Naive thymus-derived CD4-positive, alpha-beta T cell (primary cell): ENCODE data around the gene PDZD7. TPM values are rescaled to one million over a fixed set of nuclear protein-coding genes. Genes with fewer than 3 reads are reported as not detected.

Experiments
- ATAC-seq: fragments of 150-1000 bp; cut with Tn5 transposase; 2 replicates; pipeline ENCODE4 v1.10.0; 2021; ENCODE audit warnings: mild to moderate bottlenecking, moderate library complexity
- CTCF ChIA-PET: fragments of 350-600 bp; sonication (Branson Sonifier 250); formaldehyde crosslinking; loops from one replicate; lab custom pipeline; 2021; ENCODE audit warnings: antibody characterized with exemption; lab: Charles Lee
- POLR2A ChIA-PET: fragments of 350-600 bp; sonication (Branson Sonifier 250); formaldehyde crosslinking; loops from one replicate; lab custom pipeline; 2021; ENCODE audit warnings: antibody characterized with exemption, inconsistent platforms; lab: Charles Lee
- DNase-seq, 9 donors: peaks; one replicate each; pipeline versions ENCODE4 v3.0.0 to v3.0.0-alpha.2; 2020 to 2022; ENCODE audit warnings: mixed read lengths in 1 of 9
- H3K27ac ChIP-seq: one replicate; pipeline ENCODE4 v1.7.0; 2013; ENCODE audit warnings: mild to moderate bottlenecking, low read depth, low read length, moderate library complexity
- H3K27me3 ChIP-seq, 2 donors: one replicate each; pipeline ENCODE4 v1.7.0; 2013; ENCODE audit warnings: low read length in 2 of 2, mild to moderate bottlenecking in 2 of 2, moderate library complexity in 2 of 2; ENCODE audit not compliant: control insufficient read depth in 2 of 2, insufficient read depth in 2 of 2
- H3K36me3 ChIP-seq, 3 experiments: 1 replicate in 2 of 3; 2 replicates in 1 of 3; pipeline ENCODE4 v1.7.0; 2013; ENCODE audit warnings: low read length in 3 of 3, mild to moderate bottlenecking in 3 of 3, moderate library complexity in 1 of 3; ENCODE audit not compliant: insufficient read depth in 3 of 3, control insufficient read depth in 2 of 3
- H3K4me1 ChIP-seq, 2 donors: one replicate each; pipeline ENCODE4 v1.7.0; 2013; ENCODE audit warnings: low read length in 2 of 2, mild to moderate bottlenecking in 2 of 2, moderate library complexity in 1 of 2; ENCODE audit not compliant: control insufficient read depth in 2 of 2, insufficient read depth in 2 of 2
- H3K4me3 ChIP-seq: 2 replicates; pipeline ENCODE4 v1.7.0; 2013; ENCODE audit warnings: mild to moderate bottlenecking, low read length
- H3K9me3 ChIP-seq, 3 experiments: 1 replicate in 2 of 3; 2 replicates in 1 of 3; pipeline ENCODE4 v1.7.0; 2013; ENCODE audit warnings: low read length in 3 of 3; ENCODE audit not compliant: control insufficient read depth in 2 of 3
- H3K27ac Mint-ChIP-seq, 9 donors: one replicate each; pipeline ENCODE4 v1.8.0; 2020 to 2022; ENCODE audit warnings: mixed read lengths in 9 of 9, mild to moderate bottlenecking in 8 of 9, moderate library complexity in 5 of 9, inconsistent platforms in 2 of 9
- H3K27me3 Mint-ChIP-seq, 5 donors: one replicate each; pipeline ENCODE4 v1.8.0; 2021 to 2022; ENCODE audit warnings: mixed read lengths in 5 of 5, mild to moderate bottlenecking in 1 of 5
- H3K36me3 Mint-ChIP-seq, 5 donors: one replicate each; pipeline ENCODE4 v1.8.0; 2020 to 2022; ENCODE audit warnings: mixed read lengths in 5 of 5, mild to moderate bottlenecking in 3 of 5, inconsistent platforms in 1 of 5
- H3K4me1 Mint-ChIP-seq, 7 donors: one replicate each; pipeline ENCODE4 v1.8.0; 2020 to 2022; ENCODE audit warnings: mixed read lengths in 7 of 7, mild to moderate bottlenecking in 3 of 7, inconsistent platforms in 1 of 7
- H3K4me3 Mint-ChIP-seq, 10 donors: one replicate each; pipeline ENCODE4 v1.8.0; 2020 to 2022; ENCODE audit warnings: mild to moderate bottlenecking in 10 of 10, mixed read lengths in 10 of 10, moderate library complexity in 6 of 10, inconsistent platforms in 2 of 10
- H3K9me3 Mint-ChIP-seq, 11 donors: one replicate each; pipeline ENCODE4 v1.8.0; 2020 to 2022; ENCODE audit warnings: mixed read lengths in 11 of 11, mild to moderate bottlenecking in 4 of 11, inconsistent platforms in 1 of 11, moderate library complexity in 1 of 11
- intact Hi-C, 2 donors: fragments of 100-400 bp; cut with micrococcal nuclease; formaldehyde crosslinking; loops; one replicate each; pipeline ENCODE4 v1.15.1; 2023
- polyA plus RNA-seq, 2 donors: library from polyadenylated mRNA; unstranded; fragments of 300-500 nt; fragmentation: Illumina TruSeq; gene quantifications; one replicate each; pipeline ENCODE4 v1.2.3, GENCODE V29; 2021
- total RNA-seq, 6 experiments: library from RNA in 5 of 6; stranded (reverse) in 5 of 6; gene quantifications; 1 replicate in 5 of 6; 2 replicates in 1 of 6; pipeline ENCODE4 v1.2.3 and lab custom pipeline; 2021 to 2026

Gene PDZD7
- total and polyA plus RNA-seq, 7 experiments from 2014 or later, result 0.65 to 2.8 (median 1.1) TPM

DNA sequence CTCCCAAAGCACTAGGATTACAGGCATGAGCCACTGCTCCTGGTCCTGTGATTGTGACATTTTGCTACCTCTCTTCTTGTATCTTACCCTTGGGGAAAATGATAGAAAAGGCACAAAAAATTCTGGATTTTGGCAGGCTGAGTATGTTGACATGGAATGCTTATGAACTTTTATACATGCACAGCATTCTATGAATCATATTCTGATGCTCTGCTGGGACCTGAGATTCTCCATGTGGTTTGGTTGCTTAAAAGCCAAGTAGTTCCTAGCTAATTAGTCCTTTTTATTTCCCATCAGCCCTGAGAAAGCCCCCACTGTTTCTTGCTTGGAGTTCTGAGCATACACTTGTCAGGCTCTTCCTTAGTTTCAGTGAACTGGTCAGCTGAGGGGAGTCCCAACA is 22.6 kb upstream of the PDZD7 start:
- Mint-ChIP-seq H3K9me3 (peaks cover 0 to 2% (median 0%) of the 10 kb centered on the region in 11 donors), H3K27ac (no peak overlapping the region), H3K4me1 (peaks cover 9 to 45% (median 12%) of the 10 kb centered on the region in 7 donors), H3K27me3 (peaks cover 22 to 24% (median 23%) of the 10 kb centered on the region in 5 donors), H3K36me3 (peaks cover 0 to 6% (median 0%) of the 10 kb centered on the region in 5 donors), H3K4me3 (no peak overlapping the region)
- no peak for ATAC-seq
- Histone ChIP-seq H3K27ac (no peak overlapping the region), H3K9me3 (no peaks in the 10 kb centered on the region), H3K27me3 (peaks cover 7 to 8% of the 10 kb centered on the region in 2 donors), H3K4me3 (no peak overlapping the region), H3K4me1 (peaks cover 5 to 9% of the 10 kb centered on the region in 2 donors), H3K36me3 (no peaks in the 10 kb centered on the region)
- CTCF ChIA-PET, result interaction anchor here (0.9 to 4.9 kb wide), 2 partner anchors 8 to 12 kb away, joined by 3 to 40 read pairs; partner anchors contain the start of gene KAZALD1
- intact Hi-C loops, result no loop called here
- POLR2A ChIA-PET, result no interaction called here
- no peak for DNase-seq

DNA sequence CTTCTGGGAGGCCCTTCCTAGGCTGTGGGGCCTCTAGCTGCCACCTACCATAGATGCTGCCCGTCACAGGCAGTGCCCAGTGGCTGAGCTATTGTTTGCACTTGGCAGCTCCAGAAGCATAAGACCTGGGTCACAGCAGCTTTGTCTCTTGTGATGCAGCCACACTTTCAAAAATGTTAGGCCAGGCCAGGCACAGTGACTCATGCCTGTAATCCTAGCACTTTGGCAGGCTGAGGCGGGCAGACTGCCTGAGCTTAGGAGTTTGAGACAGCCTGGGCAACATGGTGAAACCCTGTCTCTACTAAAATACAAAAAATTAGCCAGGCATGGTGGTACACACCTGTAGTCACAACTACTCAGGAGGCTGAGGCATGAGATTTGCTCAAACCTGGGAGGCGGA is 21.4 kb upstream of the PDZD7 start:
- H3K36me3 Mint-ChIP-seq, result peaks cover 0 to 4% (median 0%) of the 10 kb centered on the region in 5 donors
- peaks cover 7 to 8% of the 10 kb centered on the region in 2 donors for H3K27me3 ChIP-seq

DNA sequence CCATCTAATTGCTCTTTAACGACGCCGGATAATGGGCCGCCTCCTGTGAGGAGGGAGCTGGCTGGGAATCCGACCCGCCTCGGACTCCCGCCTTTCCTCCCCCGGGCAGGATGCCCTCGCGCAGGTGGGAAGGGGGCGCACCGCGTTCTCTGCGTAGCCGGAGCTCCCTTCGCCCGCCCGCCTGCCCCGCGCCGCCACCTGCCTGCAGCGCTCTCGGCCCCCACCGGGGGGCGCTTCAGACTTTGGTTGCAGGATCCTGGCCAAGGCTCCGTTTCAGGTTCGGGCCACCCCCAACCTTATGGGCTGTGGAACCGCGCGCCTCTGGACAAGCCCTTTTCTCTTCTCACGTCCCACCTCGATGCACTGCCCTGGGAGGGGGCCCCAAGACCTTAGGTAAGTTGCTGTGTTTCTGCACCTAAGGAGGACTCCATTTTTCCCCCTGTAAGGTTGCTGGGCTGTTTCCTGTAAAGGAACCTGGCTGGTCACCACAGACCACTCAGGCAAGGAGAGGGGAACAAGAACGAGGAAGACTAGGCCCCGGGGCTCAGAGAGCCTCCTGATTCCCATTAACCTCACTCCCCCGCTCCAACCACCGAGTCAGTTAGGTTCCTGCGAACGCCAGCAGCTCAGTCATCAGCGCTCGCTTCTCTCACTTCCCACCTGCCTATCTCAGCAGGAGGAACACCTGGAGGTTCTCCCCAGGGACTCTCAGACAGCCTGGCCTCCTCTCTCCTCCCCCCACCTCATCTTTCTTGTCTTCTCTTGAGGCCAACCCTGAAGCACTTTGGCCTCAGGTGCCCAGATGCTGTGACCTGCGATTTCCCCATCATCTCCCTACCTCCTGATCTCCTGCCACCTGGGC is 19.5 kb upstream of the PDZD7 start:
- Histone ChIP-seq H3K27ac (no peak overlapping the region), H3K4me3 (no peak overlapping the region), H3K27me3 (peaks cover 7 to 8% of the 10 kb centered on the region in 2 donors), H3K9me3 (no peaks in the 10 kb centered on the region), H3K36me3 (no peaks in the 10 kb centered on the region), H3K4me1 (peaks cover 5 to 9% of the 10 kb centered on the region in 2 donors)
- ChIA-PET CTCF (interaction anchor here (0.7 to 4.9 kb wide), 11 partner anchors 9 to 91 kb away, joined by 3 to 40 read pairs (median 4); partner anchors contain the start of genes PDZD7 and SFXN3), POLR2A (interaction anchor here (2.1 kb wide), 1 partner anchor 18 kb away, joined by 6 read pairs; no protein-coding TSS in a partner anchor)
- H3K36me3 Mint-ChIP-seq, result peaks cover 0 to 2% (median 0%) of the 10 kb centered on the region in 5 donors
- H3K9me3 Mint-ChIP-seq, result peaks cover 0 to 2% (median 0%) of the 10 kb centered on the region in 11 donors
- intact Hi-C loops, result loop anchor here (1.0 kb wide), 3 partner anchors 8 to 18 kb away; no protein-coding TSS in a partner anchor
- peak; percentile 60 to 88 (median 74) for DNase-seq
- peak; percentile 93 for ATAC-seq
- peaks cover 38 to 54% (median 49%) of the 10 kb centered on the region in 5 donors for H3K27me3 Mint-ChIP-seq
- H3K27ac Mint-ChIP-seq, result no peak overlapping the region
- H3K4me1 Mint-ChIP-seq, result peaks cover 13 to 30% (median 15%) of the 10 kb centered on the region in 7 donors
- peak overlapping the region in 7 of 10 donors; percentile 10 to 63 (median 55) for H3K4me3 Mint-ChIP-seq

More for the DNA sequence above, 21.4 kb upstream of the PDZD7 start:
- Histone ChIP-seq H3K4me3 (no peak overlapping the region), H3K4me1 (peaks cover 5 to 9% of the 10 kb centered on the region in 2 donors), H3K9me3 (no peaks in the 10 kb centered on the region), H3K27ac (no peak overlapping the region), H3K36me3 (no peaks in the 10 kb centered on the region)
- peaks cover 28 to 35% (median 34%) of the 10 kb centered on the region in 5 donors for H3K27me3 Mint-ChIP-seq
- intact Hi-C loops, result no loop called here
- no peak overlapping the region for H3K4me3 Mint-ChIP-seq
- POLR2A ChIA-PET, result interaction anchor here (1.1 to 2.1 kb wide), 3 partner anchors 9 to 29 kb away, joined by 3 to 8 read pairs (median 6); no protein-coding TSS in a partner anchor
- peaks cover 0 to 2% (median 0%) of the 10 kb centered on the region in 11 donors for H3K9me3 Mint-ChIP-seq
- no peak for DNase-seq
- CTCF ChIA-PET, result interaction anchor here (0.6 to 4.9 kb wide), 6 partner anchors 8 to 90 kb away, joined by 3 to 40 read pairs (median 12); partner anchors contain the start of gene KAZALD1
- no peak overlapping the region for H3K27ac Mint-ChIP-seq
- ATAC-seq, result no peak
- peaks cover 13 to 41% (median 15%) of the 10 kb centered on the region in 7 donors for H3K4me1 Mint-ChIP-seq

DNA sequence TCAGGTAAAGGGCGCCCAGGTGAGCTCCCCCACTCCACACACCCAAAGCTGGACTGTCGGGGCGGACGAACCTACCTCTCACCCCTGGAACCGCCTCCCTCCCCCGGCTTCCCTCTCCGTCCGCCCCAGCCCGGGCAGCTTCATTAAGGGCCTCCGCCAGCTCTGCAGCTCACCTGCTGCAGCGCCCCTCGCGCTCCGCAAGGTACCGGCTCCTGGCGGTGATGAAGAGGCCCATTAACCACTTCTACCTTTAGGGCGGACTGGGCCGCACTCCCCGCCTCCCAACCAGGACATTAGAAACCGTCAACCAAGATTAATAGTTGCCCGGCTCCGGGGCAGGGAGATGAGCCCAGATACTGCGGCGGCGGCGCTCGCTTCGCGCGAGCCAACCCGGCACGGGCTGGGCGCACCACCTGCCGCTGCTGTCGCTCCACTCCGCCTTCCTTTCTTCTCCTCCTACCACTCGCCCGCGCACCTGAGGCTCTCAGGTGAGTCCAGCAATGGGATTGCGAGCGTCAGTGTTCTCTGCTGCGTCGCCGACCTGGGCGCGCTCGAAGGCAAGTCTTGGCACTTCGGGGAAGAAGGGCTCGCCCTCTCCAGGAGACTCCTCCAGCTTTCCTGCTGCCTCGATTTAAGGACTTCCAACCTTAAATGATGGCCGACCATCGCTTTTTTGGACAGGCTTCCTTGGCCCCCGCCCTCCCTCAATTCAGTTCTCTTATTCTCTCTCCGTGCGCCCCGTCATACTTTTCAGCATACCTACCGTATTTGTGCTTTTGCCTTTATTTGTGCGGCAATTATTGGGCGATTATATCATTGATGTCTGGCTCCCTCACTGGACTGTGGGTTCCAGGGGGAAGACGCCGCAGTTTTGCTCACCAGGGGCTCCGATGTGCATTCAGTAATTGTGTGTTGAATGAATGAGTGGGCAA is 17.3 kb upstream of the PDZD7 start:
- Histone ChIP-seq H3K4me1 (peaks cover 5 to 10% of the 10 kb centered on the region in 2 donors), H3K27ac (no peak overlapping the region), H3K4me3 (no peak overlapping the region), H3K9me3 (no peaks in the 10 kb centered on the region), H3K27me3 (peaks cover 7 to 8% of the 10 kb centered on the region in 2 donors), H3K36me3 (no peaks in the 10 kb centered on the region)
- H3K36me3 Mint-ChIP-seq, result no peaks in the 10 kb centered on the region
- no peak for DNase-seq
- peaks cover 0 to 2% (median 0%) of the 10 kb centered on the region in 11 donors for H3K9me3 Mint-ChIP-seq
- peaks cover 38 to 74% (median 49%) of the 10 kb centered on the region in 5 donors for H3K27me3 Mint-ChIP-seq
- intact Hi-C loops, result loop anchor here in 1 of 2 donors (5.0 kb wide), 1 partner anchor 179 kb away; the partner anchor contains the start of gene LBX1
- peaks cover 17 to 30% (median 21%) of the 10 kb centered on the region in 7 donors for H3K4me1 Mint-ChIP-seq
- POLR2A ChIA-PET, result no interaction called here
- no peak overlapping the region for H3K27ac Mint-ChIP-seq
- H3K4me3 Mint-ChIP-seq, result no peak overlapping the region
- no peak for ATAC-seq
- CTCF ChIA-PET, result interaction anchor here (1.1 kb wide), 1 partner anchor 9 kb away, joined by 6 read pairs; no protein-coding TSS in a partner anchor

DNA sequence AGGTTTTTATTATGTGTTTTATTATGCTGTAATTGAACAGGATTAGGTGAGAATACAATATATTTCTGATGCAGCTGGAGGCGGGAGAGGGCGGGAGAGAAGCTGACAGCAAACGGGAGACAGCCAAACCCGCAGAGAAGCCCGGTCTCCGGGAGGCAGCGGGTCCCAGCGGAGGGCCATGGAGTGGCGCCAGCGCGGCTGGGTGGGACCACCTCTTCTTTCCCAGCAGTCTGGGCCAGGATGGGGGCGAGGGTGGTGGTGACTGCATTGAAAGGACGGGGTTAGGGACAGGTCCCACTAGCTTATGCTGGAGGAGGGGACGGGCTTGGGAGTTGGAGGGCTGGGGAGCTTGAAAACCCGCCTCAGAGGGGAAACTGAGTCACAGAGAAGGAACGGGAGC is 16.3 kb upstream of the PDZD7 start:
- intact Hi-C loops, result loop anchor here in 1 of 2 donors (5.0 kb wide), 1 partner anchor 180 kb away; the partner anchor contains the start of gene LBX1
- peaks cover 0 to 2% (median 0%) of the 10 kb centered on the region in 11 donors for H3K9me3 Mint-ChIP-seq
- Histone ChIP-seq H3K4me3 (no peak overlapping the region), H3K27me3 (peaks cover 7 to 8% of the 10 kb centered on the region in 2 donors), H3K36me3 (no peaks in the 10 kb centered on the region), H3K9me3 (no peaks in the 10 kb centered on the region), H3K4me1 (peaks cover 10 to 18% of the 10 kb centered on the region in 2 donors), H3K27ac (no peak overlapping the region)
- DNase-seq (no peak), ATAC-seq (no peak)
- peaks cover 26 to 40% (median 30%) of the 10 kb centered on the region in 7 donors for H3K4me1 Mint-ChIP-seq
- no peak overlapping the region for H3K27ac Mint-ChIP-seq
- H3K36me3 Mint-ChIP-seq, result no peaks in the 10 kb centered on the region
- peaks cover 38 to 74% (median 49%) of the 10 kb centered on the region in 5 donors for H3K27me3 Mint-ChIP-seq
- CTCF ChIA-PET, result interaction anchor here (1.1 to 6.9 kb wide), 2 partner anchors 8 to 12 kb away, joined by 6 to 100 read pairs; partner anchors contain the start of gene KAZALD1
- POLR2A ChIA-PET, result no interaction called here
- H3K4me3 Mint-ChIP-seq, result no peak overlapping the region
